ENCODE measurements around the gene GSTA4.

Gene GSTA4

DNA sequence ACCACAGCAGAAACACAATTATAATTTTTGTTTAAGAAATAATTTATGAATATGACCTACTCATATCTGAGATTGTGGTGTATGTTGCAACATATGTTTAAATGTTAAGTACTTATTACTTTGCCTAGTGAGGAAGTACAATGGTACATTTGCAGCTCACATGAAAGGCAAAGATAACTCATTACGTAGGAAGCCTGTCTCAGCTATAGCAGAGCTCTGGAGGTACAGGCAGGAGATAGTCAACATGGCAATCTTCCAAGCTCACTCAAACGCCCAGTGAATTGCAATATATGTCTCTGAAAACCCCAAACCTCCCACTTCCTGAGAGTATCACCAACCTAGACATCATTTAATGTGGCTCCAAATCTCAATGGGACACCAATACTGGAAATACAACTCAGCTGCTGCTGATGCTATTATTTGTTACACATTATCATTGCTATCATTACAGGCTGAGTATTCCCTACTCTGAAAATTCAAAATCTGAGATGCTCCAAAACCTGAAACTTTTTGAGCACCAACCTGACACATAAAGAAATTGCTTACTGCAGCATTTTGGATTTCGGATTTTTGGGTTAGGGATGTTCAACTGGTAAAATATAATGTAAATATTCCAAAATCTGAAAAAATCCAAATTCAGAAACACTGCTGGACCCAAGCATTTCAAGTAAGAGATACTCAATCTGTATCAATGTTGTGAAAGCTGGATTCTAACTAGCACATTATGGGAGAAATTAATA, 25.1 kb upstream of the GSTA4 start:
- Histone ChIP-seq H3F3A (ENCODE audit: low read depth) (peaks cover 4% of the 10 kb centered on the region; the same call in 1 of the 2 replicates), H3K27me3 (ENCODE audit: insufficient read depth, low read length, poor library complexity, severe bottlenecking) (no peaks in the 10 kb centered on the region), H3K36me3 (ENCODE audit: insufficient read depth, low read length) (peaks cover 30% of the 10 kb centered on the region; the same call in 1 of the 2 replicates), H2AFZ (ENCODE audit: low read length) (no peak overlapping the region), H3K9me2 (replicated peaks; ENCODE audit: low read depth, low read length) (no peaks in the 10 kb centered on the region), H3K9me3 (ENCODE audit: insufficient read depth, low read depth, low read length) (no peaks in the 10 kb centered on the region), H3K4me1 (ENCODE audit: insufficient read depth, low read length, poor library complexity, severe bottlenecking) (peaks cover 9% of the 10 kb centered on the region), H3K4me2 (ENCODE audit: low read depth, low read length, poor library complexity, severe bottlenecking) (no peak overlapping the region), H3K79me2 (ENCODE audit: insufficient read depth, low read length) (no peaks in the 10 kb centered on the region), H3K9ac (ENCODE audit: low read depth, low read length, poor library complexity, severe bottlenecking) (no peak overlapping the region), H3K4me3 (ENCODE audit: low read length, poor library complexity, severe bottlenecking) (no peak overlapping the region), H4K20me1 (ENCODE audit: insufficient read depth, low read length, poor library complexity, severe bottlenecking) (no peaks in the 10 kb centered on the region)
- TF ChIP-seq, protein P1, sequence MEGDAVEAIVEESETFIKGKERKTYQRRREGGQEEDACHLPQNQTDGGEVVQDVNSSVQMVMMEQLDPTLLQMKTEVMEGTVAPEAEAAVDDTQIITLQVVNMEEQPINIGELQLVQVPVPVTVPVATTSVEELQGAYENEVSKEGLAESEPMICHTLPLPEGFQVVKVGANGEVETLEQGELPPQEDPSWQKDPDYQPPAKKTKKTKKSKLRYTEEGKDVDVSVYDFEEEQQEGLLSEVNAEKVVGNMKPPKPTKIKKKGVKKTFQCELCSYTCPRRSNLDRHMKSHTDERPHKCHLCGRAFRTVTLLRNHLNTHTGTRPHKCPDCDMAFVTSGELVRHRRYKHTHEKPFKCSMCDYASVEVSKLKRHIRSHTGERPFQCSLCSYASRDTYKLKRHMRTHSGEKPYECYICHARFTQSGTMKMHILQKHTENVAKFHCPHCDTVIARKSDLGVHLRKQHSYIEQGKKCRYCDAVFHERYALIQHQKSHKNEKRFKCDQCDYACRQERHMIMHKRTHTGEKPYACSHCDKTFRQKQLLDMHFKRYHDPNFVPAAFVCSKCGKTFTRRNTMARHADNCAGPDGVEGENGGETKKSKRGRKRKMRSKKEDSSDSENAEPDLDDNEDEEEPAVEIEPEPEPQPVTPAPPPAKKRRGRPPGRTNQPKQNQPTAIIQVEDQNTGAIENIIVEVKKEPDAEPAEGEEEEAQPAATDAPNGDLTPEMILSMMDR (conservative IDR thresholded peaks at IDR 0.05; ENCODE audit: low read length) = no peak
- TF ChIP-seq EZH2phosphoT487 (IDR thresholded peaks at IDR 0.05; ENCODE audit: borderline replicate concordance) = no peak

- Histone ChIP-seq H2AFZ (ENCODE audit: low read length) (no peak overlapping the region), H3K4me2 (ENCODE audit: low read depth, low read length, poor library complexity, severe bottlenecking) (no peak overlapping the region), H3K36me3 (ENCODE audit: insufficient read depth, low read length) (peaks cover 38% of the 10 kb centered on the region; the same call in 1 of the 2 replicates), H3F3A (ENCODE audit: low read depth) (peaks cover 4% of the 10 kb centered on the region; the same call in 1 of the 2 replicates), H3K4me3 (ENCODE audit: low read length, poor library complexity, severe bottlenecking) (no peak overlapping the region), H4K20me1 (ENCODE audit: insufficient read depth, low read length, poor library complexity, severe bottlenecking) (no peaks in the 10 kb centered on the region), H3K4me1 (ENCODE audit: insufficient read depth, low read length, poor library complexity, severe bottlenecking) (peaks cover 9% of the 10 kb centered on the region), H3K27me3 (ENCODE audit: insufficient read depth, low read length, poor library complexity, severe bottlenecking) (no peaks in the 10 kb centered on the region), H3K9me3 (ENCODE audit: insufficient read depth, low read depth, low read length) (no peaks in the 10 kb centered on the region), H3K9ac (ENCODE audit: low read depth, low read length, poor library complexity, severe bottlenecking) (no peak overlapping the region), H3K9me2 (replicated peaks; ENCODE audit: low read depth, low read length) (no peaks in the 10 kb centered on the region), H3K79me2 (ENCODE audit: insufficient read depth, low read length) (no peaks in the 10 kb centered on the region)
- no peak for TF ChIP-seq EZH2phosphoT487 (IDR thresholded peaks at IDR 0.05; ENCODE audit: borderline replicate concordance)
- TF ChIP-seq, protein P1 (conservative IDR thresholded peaks at IDR 0.05; ENCODE audit: low read length) = no peak
These were observed 23.4 kb upstream of the GSTA4 start for GRCh38 chr6:53018446-53018845.

DNA sequence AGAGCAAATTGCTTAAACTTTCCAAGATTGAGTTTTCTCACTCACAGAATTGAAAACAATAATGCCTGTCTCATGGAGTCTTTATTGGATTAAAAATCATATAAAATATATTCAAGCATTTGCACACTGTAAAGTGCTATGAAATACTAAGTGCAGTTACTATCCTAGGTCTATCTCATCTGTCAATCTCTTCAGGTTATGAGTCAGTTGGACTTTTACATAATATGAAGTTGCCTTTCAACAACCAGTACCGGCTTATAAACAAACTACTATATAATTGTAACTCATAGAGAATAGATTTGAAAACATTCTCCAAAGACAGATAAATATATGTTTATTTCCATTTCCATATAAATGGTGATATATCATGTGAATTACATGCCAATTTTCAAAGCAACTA, 20.4 kb upstream of the GSTA4 start:
- Histone ChIP-seq H3K36me3 (ENCODE audit: insufficient read depth, low read length) (peaks cover 65% of the 10 kb centered on the region; the same call in 1 of the 2 replicates), H3K9ac (ENCODE audit: low read depth, low read length, poor library complexity, severe bottlenecking) (no peak overlapping the region), H3K9me3 (ENCODE audit: insufficient read depth, low read depth, low read length) (no peaks in the 10 kb centered on the region), H2AFZ (ENCODE audit: low read length) (no peak overlapping the region), H3K4me1 (ENCODE audit: insufficient read depth, low read length, poor library complexity, severe bottlenecking) (peaks cover 9% of the 10 kb centered on the region), H3F3A (ENCODE audit: low read depth) (peaks cover 4% of the 10 kb centered on the region; the same call in 1 of the 2 replicates), H3K27me3 (ENCODE audit: insufficient read depth, low read length, poor library complexity, severe bottlenecking) (no peaks in the 10 kb centered on the region), H3K4me3 (ENCODE audit: low read length, poor library complexity, severe bottlenecking) (no peak overlapping the region), H3K4me2 (ENCODE audit: low read depth, low read length, poor library complexity, severe bottlenecking) (no peak overlapping the region), H4K20me1 (ENCODE audit: insufficient read depth, low read length, poor library complexity, severe bottlenecking) (no peaks in the 10 kb centered on the region), H3K9me2 (replicated peaks; ENCODE audit: low read depth, low read length) (no peaks in the 10 kb centered on the region), H3K79me2 (ENCODE audit: insufficient read depth, low read length) (no peaks in the 10 kb centered on the region)
- TF ChIP-seq, protein P1 (conservative IDR thresholded peaks at IDR 0.05; ENCODE audit: low read length) = no peak
- TF ChIP-seq EZH2phosphoT487 (IDR thresholded peaks at IDR 0.05; ENCODE audit: borderline replicate concordance) = no peak

All from Loucy (cell line).